Hepatic stellate cell (primary cell): Measurements from ENCODE around the gene NKAIN2.
"Not testable (repeated sequence)": the region's sequence is repeated elsewhere in the genome, so short reads cannot be mapped to it uniquely, and the experiment has no call there.

Experiments
- DNase-seq: peaks from one replicate; pipeline ENCODE4 v3.0.0; 2011; ENCODE audit warnings: low spot score

Gene NKAIN2

GRCh38 chr6:124319410-124319809 lies 515.7 kb downstream of the NKAIN2 start:
- DNase-seq = no peak

GRCh38 chr6:124324237-124324636 lies 520.6 kb downstream of the NKAIN2 start:
- no peak for DNase-seq

GRCh38 chr6:124330197-124330596 lies 526.5 kb downstream of the NKAIN2 start:
- no peak for DNase-seq

GRCh38 chr6:124334359-124334758 lies 530.7 kb downstream of the NKAIN2 start:
- no peak for DNase-seq

- DNase-seq = no peak
Observed at GRCh38 chr6:124339610-124340334, 536.1 kb downstream of the NKAIN2 start.

- not testable (repeated sequence) for DNase-seq
Observed at GRCh38 chr6:124348339-124348738, 544.7 kb downstream of the NKAIN2 start.

- DNase-seq = no peak
Observed at GRCh38 chr6:124355146-124355545, 551.5 kb downstream of the NKAIN2 start.

- DNase-seq = no peak
Observed at GRCh38 chr6:124356276-124356810, 552.7 kb downstream of the NKAIN2 start.

GRCh38 chr6:124356811-124357210 lies 553.1 kb downstream of the NKAIN2 start:
- no peak for DNase-seq

GRCh38 chr6:124368131-124368530 lies 564.5 kb downstream of the NKAIN2 start:
- no peak for DNase-seq

GRCh38 chr6:124371974-124372475 lies 568.4 kb downstream of the NKAIN2 start:
- DNase-seq = no peak

GRCh38 chr6:124373386-124373785 lies 569.7 kb downstream of the NKAIN2 start:
- no peak for DNase-seq

- no peak for DNase-seq
Observed at GRCh38 chr6:124389127-124389526, 585.5 kb downstream of the NKAIN2 start.

GRCh38 chr6:124393536-124393935 lies 589.9 kb downstream of the NKAIN2 start:
- no peak for DNase-seq

GRCh38 chr6:124396361-124396760 lies 592.7 kb downstream of the NKAIN2 start:
- DNase-seq = no peak

GRCh38 chr6:124400261-124400999 lies 596.8 kb downstream of the NKAIN2 start:
- no peak for DNase-seq

GRCh38 chr6:124410425-124410824 lies 606.8 kb downstream of the NKAIN2 start:
- not testable (repeated sequence) for DNase-seq

- DNase-seq = not testable (repeated sequence)
Observed at GRCh38 chr6:124412657-124413056, 609.0 kb downstream of the NKAIN2 start.

- DNase-seq = no peak
Observed at GRCh38 chr6:124420116-124420840, 616.6 kb downstream of the NKAIN2 start.

GRCh38 chr6:124423621-124424020 lies 620.0 kb downstream of the NKAIN2 start:
- DNase-seq = no peak

- DNase-seq = no peak
Observed at GRCh38 chr6:124430740-124431318, 627.2 kb downstream of the NKAIN2 start.

GRCh38 chr6:124432620-124433019 lies 629.0 kb downstream of the NKAIN2 start:
- DNase-seq = no peak
